Measurements from ENCODE around the gene ITPR2.

The ITPR2 gene

GRCh38 chr12:26557326-26557725 is 275.7 kb downstream of the ITPR2 start:
- H3K36me3 ChIP-seq (ENCODE audit: insufficient read depth, low read length) = peaks cover 30% of the 10 kb centered on the region
- no peaks in the 10 kb centered on the region for H3K9me3 ChIP-seq (ENCODE audit: low read length)
- no peaks in the 10 kb centered on the region for H3F3A ChIP-seq (ENCODE audit: insufficient read depth, low read length)
- no peaks in the 10 kb centered on the region for H3K4me1 ChIP-seq (ENCODE audit: insufficient read depth, low read length, severe bottlenecking)
- H2AFZ ChIP-seq (ENCODE audit: low read length) = no peak overlapping the region
- no peak overlapping the region for H3K27ac ChIP-seq (ENCODE audit: low read depth, low read length, poor library complexity, severe bottlenecking)
- no peak for TF ChIP-seq CTCF (IDR thresholded peaks at IDR 0.05; ENCODE audit: low read length)
- TF ChIP-seq EZH2 (IDR thresholded peaks at IDR 0.05; ENCODE audit: borderline replicate concordance, low read length) = no peak
- no peak overlapping the region for H3K9ac ChIP-seq (ENCODE audit: low read length)
- no peaks in the 10 kb centered on the region for H4K20me1 ChIP-seq (ENCODE audit: insufficient read depth, low read length)
- H3K27me3 ChIP-seq (ENCODE audit: insufficient read depth, low read length) = no peaks in the 10 kb centered on the region
- H3K4me3 ChIP-seq (ENCODE audit: low read depth, low read length, poor library complexity, severe bottlenecking) = no peak overlapping the region
- H3K79me2 ChIP-seq (ENCODE audit: insufficient read depth, low read length) = no peaks in the 10 kb centered on the region
- no peaks in the 10 kb centered on the region for H3K9me2 ChIP-seq (ENCODE audit: low read depth, low read length)
- H3K4me2 ChIP-seq (ENCODE audit: low read length) = no peak overlapping the region

- no peak overlapping the region for H3K27ac ChIP-seq (ENCODE audit: low read depth, low read length, poor library complexity, severe bottlenecking)
- no peaks in the 10 kb centered on the region for H3K9me2 ChIP-seq (ENCODE audit: low read depth, low read length)
- no peak overlapping the region for H3K9ac ChIP-seq (ENCODE audit: low read length)
- no peaks in the 10 kb centered on the region for H3K27me3 ChIP-seq (ENCODE audit: insufficient read depth, low read length)
- no peaks in the 10 kb centered on the region for H3K79me2 ChIP-seq (ENCODE audit: insufficient read depth, low read length)
- no peaks in the 10 kb centered on the region for H3K4me1 ChIP-seq (ENCODE audit: insufficient read depth, low read length, severe bottlenecking)
- H4K20me1 ChIP-seq (ENCODE audit: insufficient read depth, low read length) = no peaks in the 10 kb centered on the region
- no peak overlapping the region for H2AFZ ChIP-seq (ENCODE audit: low read length)
- no peak overlapping the region for H3K4me3 ChIP-seq (ENCODE audit: low read depth, low read length, poor library complexity, severe bottlenecking)
- peaks cover 26% of the 10 kb centered on the region for H3K36me3 ChIP-seq (ENCODE audit: insufficient read depth, low read length)
- TF ChIP-seq CTCF (IDR thresholded peaks at IDR 0.05; ENCODE audit: low read length) (no peak), EZH2 (IDR thresholded peaks at IDR 0.05; ENCODE audit: borderline replicate concordance, low read length) (no peak)
- no peaks in the 10 kb centered on the region for H3F3A ChIP-seq (ENCODE audit: insufficient read depth, low read length)
- H3K4me2 ChIP-seq (ENCODE audit: low read length) = no peak overlapping the region
- H3K9me3 ChIP-seq (ENCODE audit: low read length) = no peaks in the 10 kb centered on the region
Observed at GRCh38 chr12:26556916-26557315, 276.1 kb downstream of the ITPR2 start.

- Histone ChIP-seq H4K20me1 (ENCODE audit: insufficient read depth, low read length) (no peaks in the 10 kb centered on the region), H2AFZ (ENCODE audit: low read length) (no peak overlapping the region), H3F3A (ENCODE audit: insufficient read depth, low read length) (no peaks in the 10 kb centered on the region), H3K4me1 (ENCODE audit: insufficient read depth, low read length, severe bottlenecking) (no peaks in the 10 kb centered on the region), H3K4me3 (ENCODE audit: low read depth, low read length, poor library complexity, severe bottlenecking) (no peak overlapping the region), H3K36me3 (ENCODE audit: insufficient read depth, low read length) (peaks cover 16% of the 10 kb centered on the region), H3K27me3 (ENCODE audit: insufficient read depth, low read length) (no peaks in the 10 kb centered on the region), H3K27ac (ENCODE audit: low read depth, low read length, poor library complexity, severe bottlenecking) (no peak overlapping the region), H3K9me2 (ENCODE audit: low read depth, low read length) (no peaks in the 10 kb centered on the region), H3K9me3 (ENCODE audit: low read length) (no peaks in the 10 kb centered on the region), H3K9ac (ENCODE audit: low read length) (no peak overlapping the region), H3K4me2 (ENCODE audit: low read length) (no peak overlapping the region), H3K79me2 (ENCODE audit: insufficient read depth, low read length) (no peaks in the 10 kb centered on the region)
- TF ChIP-seq CTCF (IDR thresholded peaks at IDR 0.05; ENCODE audit: low read length) = no peak
- no peak for TF ChIP-seq EZH2 (IDR thresholded peaks at IDR 0.05; ENCODE audit: borderline replicate concordance, low read length)
Observed at GRCh38 chr12:26555139-26555538, 277.9 kb downstream of the ITPR2 start.

Data from OCI-LY1 (cell line).